WTC11 (cell line): Measurements from ENCODE around the gene DTNB. TPM values are rescaled to one million over a fixed set of nuclear protein-coding genes. Genes with fewer than 3 reads are reported as not detected.

Source experiments
- ATAC-seq: fragments of 200-7000 bp; cut with Tn5 transposase; 2 replicates; pipeline ENCODE4 v1.10.0; 2021; ENCODE audit warnings: mild to moderate bottlenecking, moderate library complexity
- CTCF ChIA-PET: fragments of 300-600 bp; sonication (Branson Sonifier 250); formaldehyde crosslinking; loops from one replicate; lab custom pipeline; 2021; ENCODE audit warnings: antibody characterized with exemption; lab: Charles Lee
- POLR2A ChIA-PET: fragments of 350-600 bp; sonication (Branson Sonifier 250); formaldehyde crosslinking; loops from one replicate; lab custom pipeline; 2021; ENCODE audit warnings: antibody characterized with exemption; lab: Charles Lee
- DNase-seq: peaks from one replicate; pipeline ENCODE4 v3.0.0; 2021; ENCODE audit warnings: low spot score
- H3K27ac Mint-ChIP-seq: 2 replicates; pipeline ENCODE4 v1.8.0; 2021; ENCODE audit warnings: mixed read lengths
- H3K27me3 Mint-ChIP-seq: 2 replicates; pipeline ENCODE4 v1.8.0; 2021; ENCODE audit warnings: low read depth, mild to moderate bottlenecking, moderate library complexity, mixed read lengths
- H3K36me3 Mint-ChIP-seq: 2 replicates; pipeline ENCODE4 v1.8.0; 2021; ENCODE audit warnings: mixed read lengths
- H3K4me1 Mint-ChIP-seq: 2 replicates; pipeline ENCODE4 v1.8.0; 2022; ENCODE audit warnings: mixed read lengths
- H3K4me3 Mint-ChIP-seq: 2 replicates; pipeline ENCODE4 v1.8.0; 2021; ENCODE audit warnings: mild to moderate bottlenecking, moderate library complexity, mixed read lengths
- H3K9me3 Mint-ChIP-seq: 2 replicates; pipeline ENCODE4 v1.8.0; 2021; ENCODE audit warnings: mixed read lengths
- ATF2 ChIP-seq: sonication (generic); formaldehyde crosslinking; IDR thresholded peaks from 2 replicates; pipeline ENCODE4 v1.8.1; 2022; ENCODE audit warnings: low read depth, missing genetic modification reagents, borderline replicate concordance
- ATF3 ChIP-seq: sonication (generic); formaldehyde crosslinking; conservative IDR thresholded peaks from 2 replicates; pipeline ENCODE4 v1.8.1; 2022; ENCODE audit warnings: mild to moderate bottlenecking, missing genetic modification reagents
- E2F1 ChIP-seq: sonication (generic); formaldehyde crosslinking; IDR thresholded peaks from 2 replicates; pipeline ENCODE4 v1.8.0; 2022; ENCODE audit warnings: mild to moderate bottlenecking, missing genetic modification reagents
- EMX1 ChIP-seq: fragments of 250-450 bp; sonication (Bioruptor Pico); IDR thresholded peaks from 2 replicates; pipeline ENCODE4 v1.8.0; 2021; ENCODE audit warnings: mild to moderate bottlenecking
- ETV6 ChIP-seq: sonication (generic); formaldehyde crosslinking; IDR thresholded peaks from 2 replicates; pipeline ENCODE4 v1.8.1; 2022; ENCODE audit warnings: mild to moderate bottlenecking, missing genetic modification reagents
- GRHL2 ChIP-seq: fragments of 250-450 bp; sonication (Bioruptor Pico); IDR thresholded peaks from 2 replicates; pipeline ENCODE4 v1.8.0; 2022; ENCODE audit warnings: mild to moderate bottlenecking, moderate library complexity; ENCODE audit not compliant: insufficient replicate concordance, severe bottlenecking
- HMGA2 ChIP-seq: fragments of 250-450 bp; sonication (Bioruptor Pico); IDR thresholded peaks from 2 replicates; pipeline ENCODE4 v1.4.0; 2021; ENCODE audit warnings: mild to moderate bottlenecking, moderate library complexity
- NFATC4 ChIP-seq: fragments of 250-450 bp; sonication (Bioruptor Pico); IDR thresholded peaks from 2 replicates; pipeline ENCODE4 v1.9.0; 2021; ENCODE audit warnings: mild to moderate bottlenecking
- NR3C1 ChIP-seq: sonication (generic); formaldehyde crosslinking; conservative IDR thresholded peaks from 2 replicates; pipeline ENCODE4 v1.8.1; 2023; ENCODE audit warnings: low read depth, mild to moderate bottlenecking, missing genetic modification reagents
- OVOL2 ChIP-seq: fragments of 250-450 bp; sonication (Bioruptor Pico); IDR thresholded peaks from 2 replicates; pipeline ENCODE4 v1.9.0; 2021; ENCODE audit warnings: mild to moderate bottlenecking, borderline replicate concordance
- PRRX2 ChIP-seq: fragments of 250-450 bp; sonication (Bioruptor Pico); IDR thresholded peaks from 2 replicates; pipeline ENCODE4 v1.8.0; 2021; ENCODE audit warnings: mild to moderate bottlenecking
- RORB ChIP-seq: fragments of 250-450 bp; sonication (Bioruptor Pico); IDR thresholded peaks from 2 replicates; pipeline ENCODE4 v1.9.0; 2021; ENCODE audit warnings: mild to moderate bottlenecking
- SMAD4 ChIP-seq: sonication (generic); formaldehyde crosslinking; IDR thresholded peaks from 2 replicates; pipeline ENCODE4 v1.8.0; 2022; ENCODE audit warnings: mild to moderate bottlenecking, missing genetic modification reagents
- STAT6 ChIP-seq: sonication (generic); formaldehyde crosslinking; conservative IDR thresholded peaks from 2 replicates; pipeline ENCODE4 v1.8.1; 2023; ENCODE audit warnings: mild to moderate bottlenecking, low read depth, missing genetic modification reagents, moderate library complexity
- TEAD1 ChIP-seq: sonication (generic); formaldehyde crosslinking; IDR thresholded peaks from 2 replicates; pipeline ENCODE4 v1.8.0; 2022; ENCODE audit warnings: mild to moderate bottlenecking, missing genetic modification reagents
- USF1 ChIP-seq: sonication (generic); formaldehyde crosslinking; IDR thresholded peaks from 2 replicates; pipeline ENCODE4 v1.8.0; 2022; ENCODE audit warnings: mild to moderate bottlenecking, missing genetic modification reagents
- ZBTB43 ChIP-seq: sonication (generic); formaldehyde crosslinking; IDR thresholded peaks from 2 replicates; pipeline ENCODE4 v1.8.1; 2023; ENCODE audit warnings: mild to moderate bottlenecking, missing genetic modification reagents
- ZNF121 ChIP-seq: sonication (generic); formaldehyde crosslinking; IDR thresholded peaks from 2 replicates; pipeline ENCODE4 v1.8.0; 2023; ENCODE audit warnings: missing genetic modification reagents
- total RNA-seq: library from RNA; stranded (reverse); gene quantifications from 3 replicates; pipeline ENCODE4 v1.2.3, GENCODE V29; 2021

The DTNB gene
- total RNA-seq, 1 experiment from 2014 or later: 39.9 TPM

GRCh38 chr2:25517701-25518100, 155.7 kb downstream of the DTNB start (continued):
- TF ChIP-seq STAT6 (CRISPR knock-in tag): no peak
- TF ChIP-seq GRHL2 (CRISPR knock-in tag): no peak
- no peak for TF ChIP-seq NFATC4 (CRISPR knock-in tag)
- TF ChIP-seq OVOL2 (CRISPR knock-in tag): no peak
- TF ChIP-seq ATF2 (CRISPR knock-in tag): no peak

- Mint-ChIP-seq H3K27ac (peak overlapping the region; percentile 34; the same call in 1 of the 2 replicates), H3K4me3 (no peak overlapping the region), H3K27me3 (no peaks in the 10 kb centered on the region), H3K9me3 (no peaks in the 10 kb centered on the region), H3K4me1 (peaks cover 8% of the 10 kb centered on the region), H3K36me3 (peaks cover 3% of the 10 kb centered on the region; the same call in 1 of the 2 replicates)
- ATAC-seq (no peak), DNase-seq (no peak)
- ChIA-PET POLR2A (no interaction called here), CTCF (no interaction called here)
- TF ChIP-seq NFATC4 (CRISPR knock-in tag): no peak
- no peak for TF ChIP-seq TEAD1 (CRISPR knock-in tag)
- no peak for TF ChIP-seq USF1 (CRISPR knock-in tag)
- TF ChIP-seq ZBTB43 (CRISPR knock-in tag): no peak
- no peak for TF ChIP-seq ZNF121 (CRISPR knock-in tag)
- TF ChIP-seq SMAD4 (CRISPR knock-in tag): no peak
- TF ChIP-seq HMGA2 (CRISPR knock-in tag): no peak
- no peak for TF ChIP-seq NR3C1 (CRISPR knock-in tag)
- no peak for TF ChIP-seq ETV6 (CRISPR knock-in tag)
- no peak for TF ChIP-seq EMX1
- no peak for TF ChIP-seq ATF3 (CRISPR knock-in tag)
- no peak for TF ChIP-seq PRRX2 (CRISPR knock-in tag)
- TF ChIP-seq RORB (CRISPR knock-in tag): no peak
- TF ChIP-seq E2F1: no peak
Measured at GRCh38 chr2:25514043-25514637, 159.2 kb downstream of the DTNB start.
